Type B pancreatic cell (in vitro differentiated cells): Measurements from ENCODE around the gene MYOT. TPM values are rescaled to one million over a fixed set of nuclear protein-coding genes. Genes with fewer than 3 reads are reported as not detected.

ENCODE experiments used
- DNase-seq: peaks from one replicate; pipeline ENCODE4 v3.0.0; 2021; ENCODE audit warnings: mixed read lengths; ENCODE audit not compliant: unreplicated experiment; ENCODE audit errors: extremely low spot score
- H3K27ac Mint-ChIP-seq: 2 replicates; pipeline ENCODE4 v1.8.0; 2021; ENCODE audit warnings: mild to moderate bottlenecking, mixed read lengths
- H3K27me3 Mint-ChIP-seq: 2 replicates; pipeline ENCODE4 v1.8.0; 2021; ENCODE audit warnings: mixed read lengths
- H3K36me3 Mint-ChIP-seq: 2 replicates; pipeline ENCODE4 v1.8.0; 2021; ENCODE audit warnings: mixed read lengths
- H3K4me1 Mint-ChIP-seq: one replicate; pipeline ENCODE4 v1.8.0; 2021; ENCODE audit warnings: mixed read lengths; ENCODE audit not compliant: unreplicated experiment
- H3K4me3 Mint-ChIP-seq: 2 replicates; pipeline ENCODE4 v1.8.0; 2021; ENCODE audit warnings: mild to moderate bottlenecking, mixed read lengths
- H3K9me3 Mint-ChIP-seq: 2 replicates; pipeline ENCODE4 v1.8.0; 2021; ENCODE audit warnings: mixed read lengths
- CTCF ChIP-seq: fragments of 200-600 bp; sonication (generic); conservative IDR thresholded peaks from 2 replicates; pipeline ENCODE4 v1.5.0; 2021; ENCODE audit warnings: antibody characterized with exemption, mild to moderate bottlenecking
- total RNA-seq: library from RNA; stranded (reverse); gene quantifications from 2 replicates; pipeline ENCODE4 v1.2.1, GENCODE V29; 2021; ENCODE audit warnings: low replicate concordance

Gene MYOT
- total RNA-seq, 1 donor from 2014 or later, result 0.56 TPM

GRCh38 chr5:137828180-137828579 lies 39.5 kb upstream of the MYOT start:
- Mint-ChIP-seq H3K4me3 (no peak overlapping the region), H3K27me3 (peaks cover 4% of the 10 kb centered on the region), H3K27ac (no peak overlapping the region), H3K4me1 (no peaks in the 10 kb centered on the region), H3K9me3 (no peaks in the 10 kb centered on the region), H3K36me3 (no peaks in the 10 kb centered on the region)
- no peak for DNase-seq
- no peak for TF ChIP-seq CTCF

- no peak for TF ChIP-seq CTCF
- Mint-ChIP-seq H3K4me3 (no peak overlapping the region), H3K27me3 (peaks cover 4% of the 10 kb centered on the region), H3K27ac (no peak overlapping the region), H3K9me3 (no peaks in the 10 kb centered on the region), H3K36me3 (no peaks in the 10 kb centered on the region), H3K4me1 (peaks cover 3% of the 10 kb centered on the region)
- DNase-seq, result no peak
Measured at GRCh38 chr5:137828664-137829063, 39.0 kb upstream of the MYOT start.

GRCh38 chr5:137831105-137831504 lies 36.6 kb upstream of the MYOT start:
- Mint-ChIP-seq H3K27ac (no peak overlapping the region), H3K9me3 (no peaks in the 10 kb centered on the region), H3K36me3 (no peaks in the 10 kb centered on the region), H3K27me3 (peaks cover 12% of the 10 kb centered on the region), H3K4me3 (no peak overlapping the region), H3K4me1 (peaks cover 11% of the 10 kb centered on the region)
- TF ChIP-seq CTCF, result no peak
- no peak for DNase-seq

- H3K27me3 Mint-ChIP-seq, result peaks cover 12% of the 10 kb centered on the region
- H3K4me1 Mint-ChIP-seq, result peaks cover 11% of the 10 kb centered on the region
- H3K36me3 Mint-ChIP-seq, result no peaks in the 10 kb centered on the region
- H3K4me3 Mint-ChIP-seq, result no peak overlapping the region
- TF ChIP-seq CTCF, result peak; percentile 55
- H3K27ac Mint-ChIP-seq, result no peak overlapping the region
- H3K9me3 Mint-ChIP-seq, result no peaks in the 10 kb centered on the region
- DNase-seq, result no peak
Measured at GRCh38 chr5:137831526-137831925, 36.1 kb upstream of the MYOT start.

GRCh38 chr5:137832416-137832815 lies 35.2 kb upstream of the MYOT start:
- DNase-seq, result no peak
- H3K4me3 Mint-ChIP-seq, result no peak overlapping the region
- peaks cover 11% of the 10 kb centered on the region for H3K4me1 Mint-ChIP-seq
- no peaks in the 10 kb centered on the region for H3K9me3 Mint-ChIP-seq
- no peak for TF ChIP-seq CTCF
- H3K27me3 Mint-ChIP-seq, result peaks cover 12% of the 10 kb centered on the region
- H3K36me3 Mint-ChIP-seq, result no peaks in the 10 kb centered on the region
- no peak overlapping the region for H3K27ac Mint-ChIP-seq

- Mint-ChIP-seq H3K4me1 (peaks cover 15% of the 10 kb centered on the region), H3K36me3 (no peaks in the 10 kb centered on the region), H3K9me3 (no peaks in the 10 kb centered on the region), H3K27ac (peak overlapping the region; percentile 81), H3K4me3 (peak overlapping the region; percentile 74), H3K27me3 (peaks cover 12% of the 10 kb centered on the region)
- TF ChIP-seq CTCF, result no peak
- no peak for DNase-seq
Measured at GRCh38 chr5:137833463-137833862, 34.2 kb upstream of the MYOT start.
